Muscle of leg (tissue), 11 donors: ENCODE data around the gene CNOT6L. TPM values are rescaled to one million over a fixed set of nuclear protein-coding genes. Genes with fewer than 3 reads are reported as not detected.

Source experiments
- DNase-seq: peaks from one replicate; pipeline ENCODE4 v3.0.0; 2013
- H3K27ac ChIP-seq: one replicate; pipeline ENCODE4 v1.5.1; 2013; ENCODE audit warnings: mild to moderate bottlenecking, low read length, control low read depth
- H3K27me3 ChIP-seq: one replicate; pipeline ENCODE4 v1.6.1; 2013; ENCODE audit warnings: low read length; ENCODE audit not compliant: control insufficient read depth, insufficient read depth
- H3K36me3 ChIP-seq: one replicate; pipeline ENCODE4 v1.6.1; 2013; ENCODE audit warnings: low read length; ENCODE audit not compliant: control insufficient read depth, insufficient read depth
- H3K4me1 ChIP-seq: one replicate; pipeline ENCODE4 v1.6.1; 2013; ENCODE audit warnings: low read length; ENCODE audit not compliant: control insufficient read depth, insufficient read depth
- H3K4me3 ChIP-seq: one replicate; pipeline ENCODE4 v1.5.1; 2013; ENCODE audit warnings: low read length, control low read depth
- H3K9me3 ChIP-seq: replicated peaks from 2 replicates; pipeline ENCODE4 v1.6.1; 2013; ENCODE audit warnings: low read depth, low read length; ENCODE audit not compliant: control insufficient read depth
- WGBS: methylation state at CpG from one replicate; pipeline ENCODE4 v1.1.5; 2013; ENCODE audit warnings: missing lambda C conversion rate; ENCODE audit not compliant: insufficient coverage; 5-methylcytosine and 5-hydroxymethylcytosine counted together
- polyA plus RNA-seq, 8 donors: library from polyadenylated mRNA; unstranded; fragments of 120-200 nt; gene quantifications; one replicate each; pipeline versions ENCODE4 v1.2.1 to v1.2.3, GENCODE V29; 2013; ENCODE audit warnings: inconsistent platforms in 1 of 8, low replicate concordance in 1 of 8; ENCODE audit not compliant: insufficient read length in 8 of 8, insufficient read depth in 1 of 8
- total RNA-seq: library from RNA; stranded (reverse); fragments of 120-200 nt; gene quantifications from one replicate; pipeline ENCODE4 v1.2.4, GENCODE V29; 2013

CNOT6L gene
- total and polyA plus RNA-seq, 9 donors, result 19.2 to 36.6 (median 30.1) TPM

DNA sequence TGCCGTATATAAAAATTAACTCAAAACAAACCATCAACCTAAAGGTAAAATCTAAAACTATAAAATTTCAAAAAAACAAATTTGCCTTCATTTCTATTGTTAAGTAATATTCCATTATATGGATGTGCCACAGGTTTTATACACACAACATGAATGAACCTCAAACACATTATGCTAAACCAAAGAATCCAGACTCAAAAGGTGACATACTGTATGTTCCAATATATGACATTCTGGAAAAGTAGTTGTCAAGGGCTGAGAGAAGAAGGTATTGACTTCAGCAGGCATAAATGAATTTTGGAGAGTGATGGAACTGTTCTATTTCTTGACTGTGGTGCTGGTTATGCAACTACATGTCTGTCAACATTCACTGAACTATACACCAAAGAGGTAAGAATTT, 56.6 kb downstream of the CNOT6L start:
- no peak for DNase-seq
- WGBS, result no CpG with 5 or more reads among the region's 1 CpG
- Histone ChIP-seq H3K4me3 (no peak overlapping the region), H3K27me3 (no peaks in the 10 kb centered on the region), H3K36me3 (peaks cover 15% of the 10 kb centered on the region), H3K4me1 (no peaks in the 10 kb centered on the region), H3K27ac (no peak overlapping the region), H3K9me3 (peaks cover 8% of the 10 kb centered on the region)

DNA sequence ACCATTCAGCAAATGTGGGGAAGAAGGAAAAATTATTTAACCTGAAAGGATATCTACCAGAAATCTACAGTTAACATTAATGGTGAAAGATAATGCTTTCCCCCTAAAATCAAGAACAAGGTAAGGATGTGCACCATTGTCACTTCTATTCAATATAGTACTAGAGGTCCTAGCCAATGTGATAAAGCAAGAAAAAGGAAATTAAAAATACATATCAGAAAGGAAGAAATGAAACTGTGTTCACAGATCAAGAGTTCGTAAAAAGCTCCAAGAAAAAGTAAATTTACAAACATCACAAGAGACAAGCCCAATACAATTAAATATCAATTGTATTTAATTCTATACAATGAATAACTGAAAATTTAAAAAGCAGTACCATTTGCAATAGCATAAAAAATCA, 57.6 kb downstream of the CNOT6L start:
- Histone ChIP-seq H3K4me3 (no peak overlapping the region), H3K9me3 (peaks cover 8% of the 10 kb centered on the region), H3K27ac (no peak overlapping the region), H3K4me1 (no peaks in the 10 kb centered on the region), H3K27me3 (no peaks in the 10 kb centered on the region), H3K36me3 (peaks cover 15% of the 10 kb centered on the region)
- WGBS, result no CpG with 5 or more reads among the region's 1 CpG
- no peak for DNase-seq

DNA sequence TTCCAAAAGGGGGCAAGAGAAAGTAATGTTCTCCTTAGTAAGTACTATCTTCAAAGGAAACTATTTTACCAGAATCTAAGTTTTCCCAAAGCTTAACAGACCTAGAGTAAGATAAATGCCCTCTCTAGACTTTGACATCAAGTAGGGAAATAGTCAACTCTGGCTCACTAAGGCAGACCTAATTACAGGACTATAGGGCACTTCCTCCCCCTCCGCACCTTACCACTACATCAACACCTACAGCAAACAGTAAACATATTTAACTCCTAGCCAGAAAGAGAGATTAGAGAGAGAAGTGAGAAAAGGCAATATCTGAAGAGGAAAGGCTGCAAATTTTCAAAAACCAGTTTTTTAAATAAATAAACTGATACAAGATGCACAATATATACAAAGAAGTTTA, 60.4 kb downstream of the CNOT6L start:
- no peak overlapping the region for H3K27ac ChIP-seq
- H3K9me3 ChIP-seq, result peaks cover 8% of the 10 kb centered on the region
- no CpG with 5 or more reads among the region's 1 CpG for WGBS

DNA sequence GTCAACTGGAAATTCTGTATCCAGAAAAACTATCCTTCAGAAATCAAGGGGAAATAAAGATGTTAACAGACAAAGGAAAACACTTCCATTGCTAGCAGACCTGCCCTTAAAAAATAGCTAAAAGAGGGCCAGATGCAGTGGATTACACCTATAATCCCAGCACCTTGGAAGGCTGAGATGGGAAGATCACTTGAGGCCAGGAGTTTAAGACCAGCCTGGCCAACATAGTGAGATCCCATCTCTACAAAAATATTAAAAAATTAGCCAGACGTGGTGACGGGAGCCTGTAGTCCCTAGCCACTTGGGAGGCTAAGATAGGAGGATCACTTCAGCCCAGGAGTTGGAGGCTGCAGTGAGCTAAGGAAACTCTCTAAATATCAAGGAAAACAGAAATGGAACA, 67.4 kb downstream of the CNOT6L start:
- H3K27ac ChIP-seq, result no peak overlapping the region
- peaks cover 7% of the 10 kb centered on the region for H3K36me3 ChIP-seq
- no CpG with 5 or more reads among the region's 2 CpGs for WGBS
- no peaks in the 10 kb centered on the region for H3K4me1 ChIP-seq
- H3K27me3 ChIP-seq, result no peaks in the 10 kb centered on the region
- no peak overlapping the region for H3K4me3 ChIP-seq
- DNase-seq, result no peak
- peaks cover 7% of the 10 kb centered on the region for H3K9me3 ChIP-seq

More for the DNA sequence above, 60.4 kb downstream of the CNOT6L start:
- H3K4me3 ChIP-seq, result no peak overlapping the region
- H3K36me3 ChIP-seq, result peaks cover 12% of the 10 kb centered on the region
- H3K27me3 ChIP-seq, result no peaks in the 10 kb centered on the region
- H3K4me1 ChIP-seq, result no peaks in the 10 kb centered on the region
- DNase-seq, result no peak

DNA sequence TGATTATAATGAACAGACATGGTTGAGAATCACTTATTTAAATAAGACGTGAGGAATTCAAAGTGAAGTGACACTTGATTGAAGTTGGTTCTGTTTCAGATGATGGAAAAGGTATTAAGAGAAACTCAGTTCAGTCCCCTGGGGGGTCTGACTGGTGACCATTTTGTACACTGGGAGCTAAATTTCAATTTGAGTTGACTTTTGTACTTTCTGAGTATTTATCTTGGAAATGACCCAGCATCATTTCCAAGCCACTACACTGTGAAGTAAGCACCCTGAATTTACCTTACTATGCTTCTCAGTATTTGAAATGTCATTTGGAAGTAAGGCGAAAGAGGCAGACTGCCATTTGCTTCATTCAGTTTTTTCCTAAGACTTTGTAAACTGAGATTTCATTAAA, 73.4 kb downstream of the CNOT6L start:
- DNase-seq, result no peak
- no peak overlapping the region for H3K27ac ChIP-seq
- no peaks in the 10 kb centered on the region for H3K27me3 ChIP-seq
- H3K4me1 ChIP-seq, result no peaks in the 10 kb centered on the region
- H3K9me3 ChIP-seq, result peaks cover 3% of the 10 kb centered on the region
- peaks cover 10% of the 10 kb centered on the region for H3K36me3 ChIP-seq
- 88% methylated on average over 1 of the region's 2 CpGs for WGBS
- H3K4me3 ChIP-seq, result no peak overlapping the region

DNA sequence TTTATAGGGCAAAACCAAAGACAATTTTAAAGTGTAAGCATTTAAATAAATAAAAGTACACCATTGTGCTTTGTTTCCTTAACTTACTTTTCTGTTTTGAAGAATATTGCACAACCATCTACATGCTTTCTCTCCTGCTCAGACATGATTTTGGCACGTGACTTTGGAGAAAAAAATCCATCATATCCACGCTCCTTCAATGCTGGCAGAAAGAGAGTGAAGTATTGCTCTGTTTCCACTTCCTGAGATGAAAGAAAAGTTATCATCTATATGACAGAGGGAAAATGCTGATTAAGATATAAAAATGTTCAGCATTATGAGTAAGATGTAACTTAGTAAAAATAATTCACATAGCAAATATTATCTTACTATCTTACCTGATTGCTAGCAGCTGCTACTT, 77.1 kb downstream of the CNOT6L start:
- no peaks in the 10 kb centered on the region for H3K9me3 ChIP-seq
- no peaks in the 10 kb centered on the region for H3K4me1 ChIP-seq
- peaks cover 9% of the 10 kb centered on the region for H3K36me3 ChIP-seq
- H3K27ac ChIP-seq, result no peak overlapping the region
- DNase-seq, result no peak
- no CpG with 5 or more reads among the region's 2 CpGs for WGBS
- H3K4me3 ChIP-seq, result no peak overlapping the region
- no peaks in the 10 kb centered on the region for H3K27me3 ChIP-seq

DNA sequence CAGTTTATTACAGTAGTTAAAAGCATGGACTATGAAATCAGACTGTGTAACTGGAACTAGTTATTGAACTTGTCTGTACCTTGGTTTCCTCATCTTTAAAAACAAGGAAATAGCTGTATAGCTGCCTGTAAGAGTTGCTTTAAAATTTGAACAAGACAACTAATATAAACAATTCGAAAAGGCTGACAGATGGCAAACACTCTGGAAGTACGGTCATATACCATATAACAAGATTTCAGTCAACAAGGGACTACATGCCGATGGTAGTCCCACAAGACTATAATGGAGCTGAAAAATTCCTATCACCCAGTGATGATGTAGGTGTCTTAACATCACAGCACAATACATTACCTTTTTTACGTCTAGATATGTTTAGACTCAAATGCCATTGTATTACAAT, 78.7 kb downstream of the CNOT6L start:
- Histone ChIP-seq H3K4me3 (no peak overlapping the region), H3K36me3 (peaks cover 6% of the 10 kb centered on the region), H3K9me3 (no peaks in the 10 kb centered on the region), H3K4me1 (no peaks in the 10 kb centered on the region), H3K27me3 (no peaks in the 10 kb centered on the region), H3K27ac (no peak overlapping the region)
- no CpG with 5 or more reads among the region's 4 CpGs for WGBS
- no peak for DNase-seq

DNA sequence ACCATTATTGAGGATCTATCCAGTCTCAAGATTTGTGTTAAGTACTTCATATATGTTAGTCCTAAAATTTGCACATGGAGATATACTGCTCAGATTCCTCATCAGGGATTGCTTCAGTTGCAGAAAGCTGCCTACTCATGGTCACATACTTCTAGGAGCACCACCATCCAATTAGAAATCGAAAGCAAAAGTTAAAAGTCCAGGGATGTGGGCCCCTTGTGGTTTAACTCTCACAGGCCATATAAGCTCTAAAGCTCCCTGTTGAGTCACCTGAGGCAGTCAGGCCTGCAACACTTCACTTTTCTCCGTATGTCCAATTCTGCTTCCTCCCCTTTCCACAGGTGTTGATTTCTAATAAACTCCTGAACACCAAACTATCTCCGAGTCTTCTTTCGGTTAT, 84.2 kb downstream of the CNOT6L start:
- no peaks in the 10 kb centered on the region for H3K27me3 ChIP-seq
- H3K4me1 ChIP-seq, result no peaks in the 10 kb centered on the region
- no peaks in the 10 kb centered on the region for H3K9me3 ChIP-seq
- 82% methylated on average over 2 of the region's 4 CpGs for WGBS
- H3K36me3 ChIP-seq, result peaks cover 4% of the 10 kb centered on the region
- H3K27ac ChIP-seq, result no peak overlapping the region
- H3K4me3 ChIP-seq, result no peak overlapping the region
- peak; percentile 22 for DNase-seq

DNA sequence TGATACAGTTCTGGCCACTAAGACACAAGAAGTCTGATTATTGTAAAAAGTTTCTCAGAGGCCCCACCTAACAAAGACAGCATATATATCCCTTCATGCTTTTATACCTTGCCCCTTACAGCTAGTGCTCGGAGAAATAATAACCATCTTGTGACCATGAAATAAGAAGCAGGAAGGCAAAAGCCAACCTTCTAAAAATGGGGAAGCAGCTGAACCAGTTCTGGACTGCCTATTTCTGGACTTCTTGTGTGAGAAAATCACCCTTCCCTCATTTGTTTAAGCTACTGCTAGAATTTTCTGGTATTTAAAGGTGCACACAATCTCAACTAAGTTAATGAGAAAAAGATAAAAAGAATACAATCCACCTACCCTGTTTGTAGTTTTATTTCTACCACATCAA, 87.5 kb downstream of the CNOT6L start:
- H3K27ac ChIP-seq, result no peak overlapping the region
- H3K36me3 ChIP-seq, result peaks cover 7% of the 10 kb centered on the region
- no peak overlapping the region for H3K4me3 ChIP-seq
- no peaks in the 10 kb centered on the region for H3K9me3 ChIP-seq
- WGBS, result no CpG with 5 or more reads among the region's 1 CpG
- peak; percentile 39 for DNase-seq
- H3K27me3 ChIP-seq, result no peaks in the 10 kb centered on the region
- no peaks in the 10 kb centered on the region for H3K4me1 ChIP-seq

DNA sequence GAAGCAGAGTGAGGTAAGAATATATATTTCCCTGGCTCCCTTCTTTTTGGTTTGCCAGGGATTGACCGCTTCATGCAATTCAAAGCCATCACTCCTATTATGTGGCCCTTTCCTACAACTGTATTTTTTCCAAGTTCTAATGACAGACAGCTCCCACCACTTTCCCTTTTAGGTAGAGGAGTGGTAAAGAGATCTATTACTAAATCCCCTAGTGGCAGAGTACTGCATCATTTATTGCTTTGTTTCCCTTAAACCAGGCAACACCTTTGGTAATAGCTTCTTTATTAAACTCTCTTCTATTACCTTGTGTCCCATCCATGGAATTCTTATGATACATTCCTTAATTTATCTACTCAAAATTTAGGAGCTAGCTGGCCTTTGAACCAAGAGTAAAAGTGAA, 90.7 kb downstream of the CNOT6L start:
- Histone ChIP-seq H3K27ac (no peak overlapping the region), H3K4me3 (no peak overlapping the region), H3K27me3 (no peaks in the 10 kb centered on the region), H3K9me3 (no peaks in the 10 kb centered on the region), H3K36me3 (peaks cover 14% of the 10 kb centered on the region), H3K4me1 (no peaks in the 10 kb centered on the region)
- no CpG with 5 or more reads among the region's 1 CpG for WGBS
- no peak for DNase-seq

DNA sequence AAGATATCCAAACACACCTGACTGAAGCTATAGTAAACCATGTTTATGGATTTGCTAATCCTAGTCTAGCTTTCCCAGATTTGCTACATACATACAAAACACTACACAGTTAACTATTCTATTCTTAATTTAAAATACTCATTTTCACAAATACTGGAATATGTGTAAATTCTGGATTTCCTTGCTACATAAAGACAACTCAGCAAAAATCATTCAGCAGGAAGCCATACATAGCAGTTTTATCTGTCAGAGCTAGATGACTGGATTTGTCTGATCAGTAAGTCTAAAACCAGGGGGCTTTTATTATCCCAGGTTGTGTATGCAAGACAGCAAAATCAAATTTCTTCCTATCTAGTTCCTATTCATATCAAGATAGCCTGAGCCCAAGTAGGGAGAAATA, 98.1 kb downstream of the CNOT6L start:
- Histone ChIP-seq H3K4me3 (no peak overlapping the region), H3K27me3 (no peaks in the 10 kb centered on the region), H3K27ac (no peak overlapping the region), H3K4me1 (no peaks in the 10 kb centered on the region), H3K9me3 (no peaks in the 10 kb centered on the region), H3K36me3 (peaks cover 12% of the 10 kb centered on the region)
- DNase-seq, result no peak
